Thymus (tissue), 11 donors: ENCODE measurements around the gene RBM38. TPM values are rescaled to one million over a fixed set of nuclear protein-coding genes. Genes with fewer than 3 reads are reported as not detected.

Experiments
- DNase-seq, 9 donors: peaks; one replicate each; pipeline ENCODE4 v3.0.0-alpha.2; 2013; ENCODE audit warnings: low spot score in 9 of 9, low read depth in 6 of 9, missing footprints in 1 of 9
- H3K27ac ChIP-seq, 2 donors: one replicate each; pipeline ENCODE4 v1.5.1; 2013; ENCODE audit warnings: control low read depth in 1 of 2, low read depth in 1 of 2, low read length in 1 of 2, mild to moderate bottlenecking in 1 of 2, moderate library complexity in 1 of 2
- H3K27me3 ChIP-seq, 2 donors: one replicate each; pipeline ENCODE4 v1.5.1; 2013; ENCODE audit warnings: low read length in 1 of 2; ENCODE audit not compliant: control insufficient read depth in 2 of 2, insufficient read depth in 1 of 2
- H3K36me3 ChIP-seq, 2 donors: one replicate each; pipeline ENCODE4 v1.5.1; 2013; ENCODE audit warnings: low read length in 1 of 2, mild to moderate bottlenecking in 1 of 2, moderate library complexity in 1 of 2; ENCODE audit not compliant: control insufficient read depth in 2 of 2, insufficient read depth in 2 of 2
- H3K4me1 ChIP-seq, 2 donors: one replicate each; pipeline ENCODE4 v1.5.1; 2013; ENCODE audit warnings: low read length in 2 of 2; ENCODE audit not compliant: control insufficient read depth in 2 of 2, insufficient read depth in 2 of 2
- H3K4me3 ChIP-seq, 2 donors: one replicate each; pipeline ENCODE4 v1.5.1; 2013; ENCODE audit warnings: low read length in 2 of 2, control low read depth in 1 of 2, mild to moderate bottlenecking in 1 of 2
- H3K9me3 ChIP-seq, 2 donors: one replicate each; pipeline ENCODE4 v1.5.1; 2013; ENCODE audit warnings: low read length in 1 of 2, mild to moderate bottlenecking in 1 of 2; ENCODE audit not compliant: control insufficient read depth in 2 of 2, insufficient read depth in 1 of 2
- WGBS: extraction: QIAGEN DNeasy Blood & Tissue Kit; methylation state at CpG from one replicate; pipeline ENCODE4 v1.1.7; 2013; 5-methylcytosine and 5-hydroxymethylcytosine counted together
- polyA plus RNA-seq: library from polyadenylated mRNA; stranded (reverse); fragments of 200-250 nt; gene quantifications from one replicate; pipeline ENCODE4 v1.2.3, GENCODE V29; 2013
- total RNA-seq: library from RNA; stranded (reverse); fragments of 120-200 nt; gene quantifications from one replicate; pipeline ENCODE4 v1.2.4, GENCODE V29; 2013
- donor health status: healthy.

The RBM38 gene
- total and polyA plus RNA-seq, 2 donors, result 49.2 to 84.6 TPM

DNA sequence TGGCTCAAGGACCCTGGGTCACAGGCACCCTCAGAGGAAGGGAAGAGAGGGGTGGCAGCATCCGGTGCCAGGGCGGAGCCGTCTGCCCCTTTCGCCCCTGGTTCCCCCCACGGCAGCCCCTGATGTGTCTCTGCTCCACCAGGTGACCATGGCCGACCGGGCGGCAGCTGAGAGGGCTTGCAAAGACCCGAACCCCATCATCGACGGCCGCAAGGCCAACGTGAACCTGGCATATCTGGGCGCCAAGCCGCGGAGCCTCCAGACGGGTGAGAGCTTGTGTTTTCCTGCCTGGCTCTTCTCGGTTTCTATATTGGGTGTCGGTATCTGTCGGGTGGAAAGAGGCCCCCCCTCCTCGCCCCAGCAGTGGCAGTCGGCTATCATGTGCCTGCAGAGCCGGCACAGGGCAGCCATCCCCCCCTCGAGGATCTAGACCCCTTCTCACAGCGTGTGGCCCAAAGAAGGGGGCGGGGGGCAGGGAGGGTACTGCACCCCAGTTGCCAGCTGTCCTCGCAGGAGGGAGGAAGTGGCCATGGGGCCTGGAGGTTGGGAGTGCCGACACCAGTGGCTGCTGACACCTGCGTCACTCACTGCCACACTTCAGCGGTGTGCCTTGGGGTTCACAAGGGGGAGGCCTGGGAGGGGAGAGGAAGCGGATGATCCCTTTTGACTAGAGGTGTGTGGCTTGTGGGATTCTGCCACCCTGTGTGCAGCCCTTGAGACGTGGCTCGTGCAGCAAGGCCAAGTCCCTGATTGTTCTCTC is 1.5 kb downstream of the RBM38 start:
- Histone ChIP-seq H3K36me3 (peaks cover 44 to 46% of the 10 kb centered on the region in 2 donors), H3K27ac (peak overlapping the region; percentile 94 to 96), H3K27me3 (peaks cover 0 to 12% of the 10 kb centered on the region in 2 donors), H3K9me3 (peaks cover 0 to 3% of the 10 kb centered on the region in 2 donors), H3K4me3 (peak overlapping the region; percentile 74 to 97), H3K4me1 (peaks cover 60 to 75% of the 10 kb centered on the region in 2 donors)
- peak in 7 of 9 donors; percentile 68 to 93 (median 80) for DNase-seq
- 4% methylated on average over 33 of the region's 33 CpGs for WGBS

DNA sequence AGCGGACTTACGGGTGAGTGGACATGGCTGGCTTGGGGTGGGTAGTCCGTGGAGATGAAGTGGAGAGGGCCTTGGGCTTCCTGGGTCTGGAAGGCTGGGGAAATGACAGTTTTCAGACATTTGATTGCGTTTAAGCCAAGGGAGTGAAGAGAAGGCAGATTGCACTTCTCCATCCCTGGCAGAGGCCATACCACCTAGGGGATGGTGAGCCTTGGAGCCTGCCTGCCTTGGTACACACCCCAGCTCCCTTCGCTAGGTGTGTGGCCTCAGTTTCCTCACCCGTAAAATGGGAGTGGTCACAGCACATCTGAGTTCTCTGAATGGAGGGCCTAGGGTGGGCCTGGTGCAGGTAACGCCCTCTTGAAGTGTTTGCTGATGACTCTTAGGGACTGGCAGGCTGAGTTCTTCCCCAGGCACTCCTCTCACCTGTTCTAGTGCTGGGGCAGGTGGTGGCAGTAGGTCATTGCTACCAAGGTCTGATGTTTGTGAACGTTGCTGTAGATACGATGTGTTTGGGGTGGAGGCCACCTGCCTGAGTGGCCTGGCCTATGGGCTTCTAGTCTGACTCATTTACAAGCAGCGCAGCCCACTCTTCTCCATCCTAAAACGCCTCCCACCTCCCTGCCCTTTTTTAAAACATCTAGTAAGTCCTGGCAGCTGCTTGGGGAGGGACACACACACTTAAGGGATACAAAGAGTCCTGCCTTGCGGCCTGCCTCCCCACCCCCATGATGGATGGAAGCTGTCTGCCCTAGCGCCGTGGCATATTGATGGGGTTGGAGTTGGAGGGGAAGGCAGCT is 2.3 kb downstream of the RBM38 start:
- Histone ChIP-seq H3K4me3 (peak overlapping the region; percentile 74 to 97), H3K9me3 (peaks cover 0 to 3% of the 10 kb centered on the region in 2 donors), H3K27me3 (peaks cover 0 to 12% of the 10 kb centered on the region in 2 donors), H3K27ac (peak overlapping the region; percentile 94 to 96), H3K4me1 (peaks cover 61 to 84% of the 10 kb centered on the region in 2 donors), H3K36me3 (peaks cover 44 to 46% of the 10 kb centered on the region in 2 donors)
- DNase-seq, result no peak
- 87% methylated on average over 14 of the region's 14 CpGs for WGBS

DNA sequence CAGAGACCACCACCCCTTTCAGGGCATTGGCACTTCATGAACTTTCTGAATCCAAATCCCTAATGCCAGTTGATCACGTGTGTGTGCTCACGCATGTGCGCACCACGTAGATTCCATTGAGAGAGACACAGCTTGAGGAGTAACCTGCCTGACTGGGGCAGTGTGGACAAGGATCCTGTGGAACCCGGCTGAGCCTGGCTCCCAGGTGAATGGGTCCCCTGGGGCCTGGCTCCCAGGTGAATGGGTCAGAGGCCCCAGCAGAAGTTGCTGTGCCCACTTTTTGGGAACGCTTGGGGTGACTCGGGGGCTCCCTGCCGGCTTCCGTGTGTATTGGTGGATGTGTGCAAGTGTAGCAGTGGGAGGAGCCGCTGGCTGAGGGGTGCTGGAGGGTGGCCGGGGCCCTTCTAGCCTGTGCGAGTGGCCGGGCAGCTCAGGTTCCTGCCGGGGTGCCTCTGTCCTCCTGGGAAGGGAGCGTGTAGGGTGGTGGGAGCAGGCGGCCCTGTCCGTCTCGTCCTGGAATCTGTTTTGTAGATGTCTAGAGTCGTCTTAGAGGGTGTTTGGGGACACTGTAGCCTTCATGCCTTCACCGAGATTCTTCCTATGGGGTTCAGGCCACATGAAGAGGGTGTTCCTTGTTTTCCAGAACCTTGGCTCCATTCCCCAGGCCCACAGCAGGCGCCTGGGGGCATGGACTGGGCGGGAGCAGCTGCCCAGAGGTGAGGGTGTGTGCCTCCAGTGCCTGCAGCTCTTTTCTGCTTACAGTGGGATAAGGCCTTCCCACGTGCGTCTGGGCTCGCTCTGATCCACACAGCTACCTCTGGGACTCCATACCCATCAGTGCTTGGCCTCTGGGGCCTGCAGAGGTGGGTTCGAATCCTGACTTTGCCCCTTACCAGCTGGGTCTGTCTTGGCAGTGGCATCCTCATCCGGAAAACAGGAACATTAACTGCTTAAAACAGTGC is 3.2 kb downstream of the RBM38 start:
- 94% methylated on average over 27 of the region's 27 CpGs for WGBS
- peaks cover 0 to 3% of the 10 kb centered on the region in 2 donors for H3K9me3 ChIP-seq
- H3K4me3 ChIP-seq, result peak overlapping the region; percentile 74 to 97
- peaks cover 50 to 53% of the 10 kb centered on the region in 2 donors for H3K36me3 ChIP-seq
- no peak for DNase-seq
- peaks cover 65 to 91% of the 10 kb centered on the region in 2 donors for H3K4me1 ChIP-seq
- no peak overlapping the region for H3K27ac ChIP-seq
- peaks cover 0 to 10% of the 10 kb centered on the region in 2 donors for H3K27me3 ChIP-seq

DNA sequence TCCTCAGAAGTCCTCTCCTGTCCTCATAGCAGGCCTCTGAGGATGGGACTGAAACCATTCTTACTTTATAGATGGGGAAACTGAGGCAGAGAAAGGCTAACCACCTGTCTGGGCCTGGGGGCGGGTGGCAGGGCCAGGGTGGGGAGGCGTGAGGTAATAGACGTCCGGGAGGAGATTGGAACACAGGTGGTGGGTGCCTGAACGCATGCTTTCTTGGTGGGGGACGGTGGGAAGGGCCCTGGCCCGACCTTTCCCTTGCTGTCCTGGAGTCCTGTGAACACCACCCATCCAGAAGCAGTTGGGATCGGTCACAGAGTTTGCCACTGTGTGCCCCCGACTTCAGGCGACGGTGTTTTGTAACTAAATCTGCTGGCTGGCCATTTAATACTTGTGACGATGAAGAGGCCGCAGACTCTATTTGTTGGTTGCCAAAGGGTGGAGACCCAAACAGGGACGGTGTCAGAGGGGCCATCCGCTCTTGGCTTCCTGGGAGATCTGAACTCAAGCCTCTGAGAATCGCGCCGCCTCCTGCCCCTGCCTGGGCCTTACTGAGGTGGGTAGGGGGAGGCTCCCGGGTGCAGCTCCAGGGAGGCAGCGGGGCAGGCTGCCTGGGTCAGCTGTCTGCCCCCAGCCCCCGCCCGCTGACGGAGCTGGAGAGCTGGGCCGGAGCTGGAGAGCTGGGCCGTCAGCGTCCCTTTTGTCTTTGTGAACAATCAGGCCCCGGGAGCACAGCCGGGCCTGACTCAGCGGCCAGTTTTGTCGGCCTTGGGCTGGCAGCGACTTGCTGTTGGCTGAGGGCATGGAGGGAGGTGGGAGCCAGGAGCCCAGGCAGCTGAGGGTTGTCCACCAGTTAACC is 4.1 kb downstream of the RBM38 start:
- 92% methylated on average over 31 of the region's 31 CpGs for WGBS
- Histone ChIP-seq H3K4me1 (peaks cover 64 to 91% of the 10 kb centered on the region in 2 donors), H3K4me3 (no peak overlapping the region), H3K9me3 (no peaks in the 10 kb centered on the region), H3K36me3 (peaks cover 59 to 63% of the 10 kb centered on the region in 2 donors), H3K27me3 (peaks cover 0 to 1% of the 10 kb centered on the region in 2 donors), H3K27ac (peak overlapping the region in 1 of 2 donors; percentile 19)
- no peak for DNase-seq

- peak overlapping the region; percentile 95 to 97 for H3K27ac ChIP-seq
- no peak for DNase-seq
- H3K9me3 ChIP-seq, result no peaks in the 10 kb centered on the region
- no peak overlapping the region for H3K4me3 ChIP-seq
- WGBS, result 92% methylated on average over 16 of the region's 16 CpGs
- peaks cover 70 to 73% of the 10 kb centered on the region in 2 donors for H3K36me3 ChIP-seq
- H3K27me3 ChIP-seq, result no peaks in the 10 kb centered on the region
- H3K4me1 ChIP-seq, result peaks cover 64 to 94% of the 10 kb centered on the region in 2 donors
These were observed 5.2 kb downstream of the RBM38 start for GRCh38 chr20:57396212-57396983.

DNA sequence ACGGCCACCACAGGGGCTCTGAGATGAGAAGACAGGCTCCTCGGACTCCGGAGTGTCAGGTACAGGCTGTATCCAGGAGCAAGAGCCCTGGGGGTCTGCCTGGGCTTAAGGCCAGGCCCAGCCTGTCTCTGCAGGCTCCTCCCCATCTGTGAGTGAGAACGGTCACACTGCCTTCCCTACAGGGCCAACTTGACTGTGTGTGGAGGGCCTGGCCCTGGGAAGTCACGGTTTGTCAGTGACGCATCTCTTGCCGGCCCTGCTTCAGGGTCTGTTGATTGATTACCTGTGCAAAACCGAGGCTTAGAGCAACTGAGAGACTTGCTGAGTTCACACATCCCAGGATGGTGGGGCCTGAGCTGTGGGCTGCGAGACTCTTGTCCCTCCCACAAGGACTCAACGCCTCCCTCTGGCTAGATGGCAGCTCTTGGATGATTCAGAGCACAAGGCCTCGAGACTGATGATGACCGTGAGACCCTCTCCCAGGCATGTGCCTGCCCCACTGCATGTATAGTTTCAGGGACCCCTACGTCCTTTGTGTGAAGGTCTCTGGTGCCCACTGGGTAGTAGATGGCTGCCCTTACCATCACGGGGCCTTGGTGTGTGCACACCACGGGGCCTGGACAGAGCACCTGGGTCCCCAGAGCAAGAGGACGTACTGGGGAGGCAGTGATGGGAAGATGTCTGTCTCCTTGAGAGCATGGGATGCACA is 5.9 kb downstream of the RBM38 start:
- Histone ChIP-seq H3K27me3 (no peaks in the 10 kb centered on the region), H3K27ac (peak overlapping the region; percentile 95 to 97), H3K4me3 (peak overlapping the region; percentile 41 to 43), H3K4me1 (peaks cover 65 to 96% of the 10 kb centered on the region in 2 donors), H3K36me3 (peaks cover 76 to 77% of the 10 kb centered on the region in 2 donors), H3K9me3 (no peaks in the 10 kb centered on the region)
- DNase-seq, result no peak
- WGBS, result 93% methylated on average over 16 of the region's 16 CpGs

- Histone ChIP-seq H3K27ac (peak overlapping the region; percentile 95 to 97), H3K4me3 (peak overlapping the region; percentile 41 to 43), H3K36me3 (peaks cover 81% of the 10 kb centered on the region in 2 donors), H3K4me1 (peaks cover 65 to 90% of the 10 kb centered on the region in 2 donors), H3K9me3 (no peaks in the 10 kb centered on the region), H3K27me3 (no peaks in the 10 kb centered on the region)
- WGBS, result 19% methylated on average over 13 of the region's 13 CpGs
- DNase-seq, result peak in 6 of 9 donors; percentile 39 to 80 (median 52)
These were observed 6.5 kb downstream of the RBM38 start for GRCh38 chr20:57397693-57398108.
